Testis (tissue), 3 donors: ENCODE results near the gene AGER. TPM values are rescaled to one million over a fixed set of nuclear protein-coding genes. Genes with fewer than 3 reads are reported as not detected.

Experiments
- DNase-seq: peaks from one replicate; pipeline ENCODE4 v3.0.0-alpha.2; 2019
- H3K27ac ChIP-seq, 2 donors: fragments of 200-600 bp; sonication (generic); one replicate each; pipeline ENCODE4 v1.5.1; 2019
- H3K27me3 ChIP-seq: fragments of 200-600 bp; sonication (generic); one replicate; pipeline ENCODE4 v1.5.1; 2019
- H3K36me3 ChIP-seq: fragments of 200-600 bp; sonication (generic); one replicate; pipeline ENCODE4 v1.5.1; 2017; ENCODE audit warnings: low read depth; ENCODE audit errors: missing control alignments
- H3K4me1 ChIP-seq: fragments of 200-600 bp; sonication (generic); one replicate; pipeline ENCODE4 v1.5.1; 2019
- H3K4me3 ChIP-seq, 2 donors: fragments of 200-600 bp; sonication (generic); one replicate each; pipeline ENCODE4 v1.5.1; 2017 to 2019
- H3K9me3 ChIP-seq: fragments of 200-600 bp; sonication (generic); one replicate; pipeline ENCODE4 v1.5.1; 2017
- CTCF ChIP-seq, 3 experiments: fragments of 450-650 bp in 2 of 3; fragments of 200-600 bp in 1 of 3; sonication (generic) in 1 of 3; IDR thresholded peaks; one replicate each; pipeline ENCODE4 v1.5.1; 2016 to 2019; ENCODE audit warnings: antibody characterized with exemption in 3 of 3, mild to moderate bottlenecking in 2 of 3, moderate library complexity in 1 of 3
- POLR2A ChIP-seq: fragments of 450-650 bp; IDR thresholded peaks from one replicate; pipeline ENCODE4 v1.6.1; 2017; ENCODE audit warnings: antibody characterized with exemption, mild to moderate bottlenecking, moderate library complexity
- WGBS, 2 donors: methylation state at CpG; one replicate each; pipeline ENCODE4 v1.1.5; 2018; 5-methylcytosine and 5-hydroxymethylcytosine counted together
- intact Hi-C: fragments of 100-400 bp; cut with DNase I; formaldehyde crosslinking; loops from one replicate; pipeline ENCODE4 v1.15.1; 2023; ENCODE audit warnings: low total_unique reads
- polyA plus RNA-seq: library from polyadenylated mRNA; stranded (reverse); fragments of 350-450 nt; fragmentation: Illumina TruSeq; extraction: RNeasy Lipid Tissue Mini Kit (QIAGEN cat#74804); gene quantifications from one replicate; pipeline ENCODE4 v1.2.3, GENCODE V29; 2014; ENCODE audit warnings: low read depth, low replicate concordance; ENCODE audit not compliant: insufficient read depth
- total RNA-seq, 2 donors: library from RNA; depleted of rRNA; stranded (reverse); fragments of >200 nt; gene quantifications; one replicate each; pipeline ENCODE4 v1.2.3, GENCODE V29; 2016

The AGER gene
- total and polyA plus RNA-seq, 3 donors from 2014 or later = 5.8 to 8.6 (median 7.8) TPM

GRCh38 chr6:32140420-32141046 lies 43.5 kb downstream of the AGER start:
- intact Hi-C loops = no loop called here
- no peaks in the 10 kb centered on the region for H3K9me3 ChIP-seq
- no peak for TF ChIP-seq POLR2A
- no peaks in the 10 kb centered on the region for H3K27me3 ChIP-seq
- no peak for DNase-seq
- 31 to 43% methylated on average over 5 of the region's 5 CpGs for WGBS, 2 donors
- H3K27ac ChIP-seq = peak overlapping the region; percentile 20 to 37
- peaks cover 14% of the 10 kb centered on the region for H3K4me1 ChIP-seq
- no peak overlapping the region for H3K4me3 ChIP-seq
- H3K36me3 ChIP-seq = no peaks in the 10 kb centered on the region

- Histone ChIP-seq H3K9me3 (no peaks in the 10 kb centered on the region), H3K36me3 (no peaks in the 10 kb centered on the region), H3K27ac (peak overlapping the region in 1 of 2 donors; percentile 20), H3K4me1 (peaks cover 14% of the 10 kb centered on the region), H3K4me3 (no peak overlapping the region), H3K27me3 (no peaks in the 10 kb centered on the region)
- intact Hi-C loops = no loop called here
- 43 to 46% methylated on average over 5 of the region's 5 CpGs for WGBS, 2 donors
- TF ChIP-seq CTCF (IDR thresholded peaks at IDR 0.05) = no peak
- no peak for TF ChIP-seq POLR2A
- no peak for DNase-seq
These were observed 44.5 kb downstream of the AGER start for GRCh38 chr6:32139590-32139989.

- Histone ChIP-seq H3K27ac (no peak overlapping the region), H3K36me3 (no peaks in the 10 kb centered on the region), H3K4me1 (peaks cover 14% of the 10 kb centered on the region), H3K4me3 (no peak overlapping the region), H3K27me3 (no peaks in the 10 kb centered on the region), H3K9me3 (no peaks in the 10 kb centered on the region)
- intact Hi-C loops = no loop called here
- TF ChIP-seq CTCF (IDR thresholded peaks at IDR 0.05) (no peak), POLR2A (no peak)
- no peak for DNase-seq
These were observed 46.6 kb downstream of the AGER start for GRCh38 chr6:32137454-32137853.

- TF ChIP-seq CTCF (IDR thresholded peaks at IDR 0.05) (no peak), POLR2A (no peak)
- Histone ChIP-seq H3K27ac (no peak overlapping the region), H3K27me3 (no peaks in the 10 kb centered on the region), H3K4me3 (no peak overlapping the region), H3K4me1 (peaks cover 8% of the 10 kb centered on the region), H3K9me3 (no peaks in the 10 kb centered on the region), H3K36me3 (no peaks in the 10 kb centered on the region)
- DNase-seq = no peak
- WGBS, 2 donors = 78 to 90% methylated on average over 4 of the region's 4 CpGs
- intact Hi-C loops = no loop called here
These were observed 50.3 kb downstream of the AGER start for GRCh38 chr6:32133786-32134185.

GRCh38 chr6:32132110-32132509 lies 51.9 kb downstream of the AGER start:
- H3K9me3 ChIP-seq = no peaks in the 10 kb centered on the region
- no peak for DNase-seq
- no peaks in the 10 kb centered on the region for H3K36me3 ChIP-seq
- H3K4me1 ChIP-seq = peaks cover 16% of the 10 kb centered on the region
- H3K4me3 ChIP-seq = no peak overlapping the region
- H3K27ac ChIP-seq = no peak overlapping the region
- intact Hi-C loops = no loop called here
- no peak for TF ChIP-seq POLR2A
- TF ChIP-seq CTCF (IDR thresholded peaks at IDR 0.05) = no peak
- no peaks in the 10 kb centered on the region for H3K27me3 ChIP-seq
